Spinal cord (tissue), 10 donors: ENCODE measurements around the gene TRIM54. TPM values are rescaled to one million over a fixed set of nuclear protein-coding genes. Genes with fewer than 3 reads are reported as not detected.
A peak's percentile ranks its signal among the peaks of the same experiment; 100 is the strongest.

ENCODE experiments used
- DNase-seq, 6 donors: peaks; one replicate each; pipeline versions ENCODE4 v3.0.0 to v3.0.0-alpha.2; 2013 to 2015; ENCODE audit warnings: low spot score in 6 of 6, low read depth in 4 of 6
- H3K27ac ChIP-seq: one replicate; pipeline ENCODE4 v1.5.1; 2013; ENCODE audit warnings: low read depth, low read length, control low read depth
- H3K27me3 ChIP-seq: one replicate; pipeline ENCODE4 v1.6.1; 2013; ENCODE audit warnings: low read length; ENCODE audit not compliant: control insufficient read depth, insufficient read depth
- H3K36me3 ChIP-seq: one replicate; pipeline ENCODE4 v1.6.1; 2013; ENCODE audit warnings: low read length; ENCODE audit not compliant: control insufficient read depth, insufficient read depth
- H3K4me1 ChIP-seq: one replicate; pipeline ENCODE4 v1.6.1; 2013; ENCODE audit warnings: low read length; ENCODE audit not compliant: control insufficient read depth, insufficient read depth
- H3K4me3 ChIP-seq: one replicate; pipeline ENCODE4 v1.5.1; 2013; ENCODE audit warnings: low read depth, low read length, control low read depth
- H3K9me3 ChIP-seq: one replicate; pipeline ENCODE4 v1.6.1; 2013; ENCODE audit warnings: low read length; ENCODE audit not compliant: control insufficient read depth, insufficient read depth
- WGBS: methylation state at CpG from one replicate; pipeline ENCODE4 v1.1.5; 2013; ENCODE audit warnings: missing lambda C conversion rate; ENCODE audit not compliant: insufficient coverage; 5-methylcytosine and 5-hydroxymethylcytosine counted together
- polyA plus RNA-seq, 2 donors: library from polyadenylated mRNA; unstranded; fragments of 120-200 nt; gene quantifications; one replicate each; pipeline ENCODE4 v1.2.1, GENCODE V29; 2013; ENCODE audit not compliant: insufficient read length in 2 of 2
- total RNA-seq, 2 donors: library from RNA; depleted of rRNA in 1 of 2; stranded (reverse); fragments of 120-200 nt in 1 of 2; fragments of >200 nt in 1 of 2; gene quantifications; one replicate each; pipeline versions ENCODE4 v1.2.3 to v1.2.4, GENCODE V29; 2013 to 2014
- donor health status: healthy.

TRIM54 gene
- total and polyA plus RNA-seq, 4 donors, result 0.17 to 1.6 (median 0.77) TPM

GRCh38 chr2:27243391-27244130 lies 38.7 kb upstream of the TRIM54 start:
- H3K9me3 ChIP-seq, result no peaks in the 10 kb centered on the region
- H3K27me3 ChIP-seq, result no peaks in the 10 kb centered on the region
- no peak overlapping the region for H3K4me3 ChIP-seq
- no peaks in the 10 kb centered on the region for H3K4me1 ChIP-seq
- peaks cover 54% of the 10 kb centered on the region for H3K36me3 ChIP-seq
- WGBS, result 90% methylated on average over 18 of the region's 19 CpGs
- no peak overlapping the region for H3K27ac ChIP-seq
- no peak for DNase-seq

GRCh38 chr2:27245116-27245515 lies 37.1 kb upstream of the TRIM54 start:
- WGBS, result 75% methylated on average over 5 of the region's 10 CpGs
- Histone ChIP-seq H3K4me1 (peaks cover 7% of the 10 kb centered on the region), H3K27me3 (no peaks in the 10 kb centered on the region), H3K36me3 (peaks cover 39% of the 10 kb centered on the region), H3K9me3 (no peaks in the 10 kb centered on the region), H3K27ac (no peak overlapping the region), H3K4me3 (no peak overlapping the region)
- DNase-seq, result no peak

GRCh38 chr2:27245626-27246025 lies 36.6 kb upstream of the TRIM54 start:
- WGBS, result 86% methylated on average over 1 of the region's 4 CpGs
- H3K27ac ChIP-seq, result no peak overlapping the region
- peaks cover 12% of the 10 kb centered on the region for H3K4me1 ChIP-seq
- H3K9me3 ChIP-seq, result no peaks in the 10 kb centered on the region
- no peak overlapping the region for H3K4me3 ChIP-seq
- H3K27me3 ChIP-seq, result no peaks in the 10 kb centered on the region
- H3K36me3 ChIP-seq, result peaks cover 34% of the 10 kb centered on the region
- no peak for DNase-seq

- H3K27ac ChIP-seq, result no peak overlapping the region
- H3K36me3 ChIP-seq, result peaks cover 12% of the 10 kb centered on the region
- no peak for DNase-seq
- H3K4me1 ChIP-seq, result peaks cover 23% of the 10 kb centered on the region
- H3K9me3 ChIP-seq, result no peaks in the 10 kb centered on the region
- peaks cover 2% of the 10 kb centered on the region for H3K27me3 ChIP-seq
- no peak overlapping the region for H3K4me3 ChIP-seq
- WGBS, result 91% methylated on average over 4 of the region's 4 CpGs
These were observed 34.3 kb upstream of the TRIM54 start for GRCh38 chr2:27247893-27248292.

- Histone ChIP-seq H3K27ac (no peak overlapping the region), H3K27me3 (peaks cover 2% of the 10 kb centered on the region), H3K36me3 (no peaks in the 10 kb centered on the region), H3K4me3 (no peak overlapping the region), H3K4me1 (peaks cover 23% of the 10 kb centered on the region), H3K9me3 (no peaks in the 10 kb centered on the region)
- 47% methylated on average over 6 of the region's 12 CpGs for WGBS
- DNase-seq, result no peak
These were observed 32.9 kb upstream of the TRIM54 start for GRCh38 chr2:27249159-27249890.

- H3K4me3 ChIP-seq, result no peak overlapping the region
- H3K27me3 ChIP-seq, result peaks cover 2% of the 10 kb centered on the region
- H3K27ac ChIP-seq, result no peak overlapping the region
- H3K9me3 ChIP-seq, result no peaks in the 10 kb centered on the region
- H3K36me3 ChIP-seq, result peaks cover 2% of the 10 kb centered on the region
- DNase-seq, result peak in 2 of 6 donors; percentile 28 to 50
- peaks cover 23% of the 10 kb centered on the region for H3K4me1 ChIP-seq
- 13% methylated on average over 19 of the region's 22 CpGs for WGBS
These were observed 32.2 kb upstream of the TRIM54 start for GRCh38 chr2:27249891-27250651.

GRCh38 chr2:27250652-27251379 lies 31.4 kb upstream of the TRIM54 start:
- H3K27me3 ChIP-seq, result peaks cover 2% of the 10 kb centered on the region
- no peak overlapping the region for H3K27ac ChIP-seq
- peaks cover 3% of the 10 kb centered on the region for H3K36me3 ChIP-seq
- H3K4me3 ChIP-seq, result no peak overlapping the region
- H3K9me3 ChIP-seq, result no peaks in the 10 kb centered on the region
- H3K4me1 ChIP-seq, result peaks cover 23% of the 10 kb centered on the region
- 52% methylated on average over 9 of the region's 13 CpGs for WGBS
- DNase-seq, result no peak

GRCh38 chr2:27251766-27252165 lies 30.5 kb upstream of the TRIM54 start:
- peaks cover 7% of the 10 kb centered on the region for H3K36me3 ChIP-seq
- WGBS, result 60% methylated on average over 10 of the region's 13 CpGs
- no peaks in the 10 kb centered on the region for H3K9me3 ChIP-seq
- H3K4me1 ChIP-seq, result peaks cover 23% of the 10 kb centered on the region
- peaks cover 2% of the 10 kb centered on the region for H3K27me3 ChIP-seq
- no peak overlapping the region for H3K27ac ChIP-seq
- no peak overlapping the region for H3K4me3 ChIP-seq
- peak in 2 of 6 donors; percentile 20 to 91 for DNase-seq

GRCh38 chr2:27255187-27255586 lies 27.0 kb upstream of the TRIM54 start:
- Histone ChIP-seq H3K9me3 (no peaks in the 10 kb centered on the region), H3K4me3 (no peak overlapping the region), H3K27me3 (peaks cover 7% of the 10 kb centered on the region), H3K27ac (no peak overlapping the region), H3K4me1 (peaks cover 19% of the 10 kb centered on the region), H3K36me3 (peaks cover 21% of the 10 kb centered on the region)
- 56% methylated on average over 12 of the region's 13 CpGs for WGBS
- DNase-seq, result no peak
